ENCODE measurements around the gene UBE2O.

Gene UBE2O

DNA sequence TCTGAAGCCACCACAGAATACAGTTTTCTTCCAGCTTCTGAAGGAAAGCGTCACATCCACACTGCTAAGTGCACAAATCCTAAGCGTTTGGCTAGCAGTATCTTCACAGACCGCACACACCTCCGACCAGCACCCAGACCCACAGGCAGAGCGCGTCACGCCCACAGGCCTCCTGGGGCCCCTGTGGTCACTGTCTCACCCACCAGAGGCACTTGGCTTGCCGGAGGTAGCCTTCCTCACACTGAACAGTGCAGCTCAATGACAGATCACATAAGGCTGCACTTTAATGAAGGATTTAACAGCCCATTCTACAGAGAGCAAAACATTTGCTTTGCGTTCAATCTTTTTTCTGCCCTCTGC, 47.4 kb downstream of the UBE2O start:
- no peak for TF ChIP-seq EZH2 (IDR thresholded peaks at IDR 0.05; ENCODE audit: borderline replicate concordance, low read depth, low read length, severe bottlenecking)
- no peak for TF ChIP-seq CTCF (IDR thresholded peaks at IDR 0.05; ENCODE audit: borderline replicate concordance, extremely low read depth, low read length, poor library complexity, severe bottlenecking)
- ATAC-seq (ENCODE audit: insufficient read depth, low read depth) (no peak), DNase-seq (no peak)
- H3K36me3 ChIP-seq (ENCODE audit: insufficient read depth, low read length): peaks cover 66% of the 10 kb centered on the region
- peaks cover 31% of the 10 kb centered on the region for H3K79me2 ChIP-seq (ENCODE audit: insufficient read depth, low read length)
- H3K27me3 ChIP-seq (ENCODE audit: insufficient read depth, low read length, poor library complexity): no peaks in the 10 kb centered on the region
- H3K9ac ChIP-seq (ENCODE audit: low read depth, low read length): no peak overlapping the region
- no peak overlapping the region for H3K27ac ChIP-seq (ENCODE audit: low read length)
- no peak overlapping the region for H3K4me3 ChIP-seq (ENCODE audit: low read depth in 1 of 2, low read length in 2 of 2)
- H3K4me1 ChIP-seq (ENCODE audit: insufficient read depth, low read length): no peaks in the 10 kb centered on the region
- peaks cover 44% of the 10 kb centered on the region for H4K20me1 ChIP-seq (ENCODE audit: insufficient read depth, low read length)
- H3K4me2 ChIP-seq (ENCODE audit: insufficient read depth, low read length): no peak overlapping the region
- H3K9me3 ChIP-seq (ENCODE audit: insufficient read depth, low read length, severe bottlenecking): no peaks in the 10 kb centered on the region
- no peak overlapping the region for H2AFZ ChIP-seq (ENCODE audit: low read depth, low read length)

- Histone ChIP-seq H3K79me2 (ENCODE audit: insufficient read depth, low read length) (peaks cover 26% of the 10 kb centered on the region), H3K4me2 (ENCODE audit: insufficient read depth, low read length) (no peak overlapping the region), H3K27me3 (ENCODE audit: insufficient read depth, low read length, poor library complexity) (no peaks in the 10 kb centered on the region), H2AFZ (ENCODE audit: low read depth, low read length) (no peak overlapping the region), H4K20me1 (ENCODE audit: insufficient read depth, low read length) (peaks cover 39% of the 10 kb centered on the region), H3K9ac (ENCODE audit: low read depth, low read length) (no peak overlapping the region), H3K36me3 (ENCODE audit: insufficient read depth, low read length) (peaks cover 68% of the 10 kb centered on the region), H3K9me3 (ENCODE audit: insufficient read depth, low read length, severe bottlenecking) (no peaks in the 10 kb centered on the region), H3K27ac (ENCODE audit: low read length) (no peak overlapping the region), H3K4me3 (ENCODE audit: low read depth in 1 of 2, low read length in 2 of 2) (no peak overlapping the region), H3K4me1 (ENCODE audit: insufficient read depth, low read length) (no peaks in the 10 kb centered on the region)
- ATAC-seq (ENCODE audit: insufficient read depth, low read depth): no peak
- no peak for TF ChIP-seq EZH2 (IDR thresholded peaks at IDR 0.05; ENCODE audit: borderline replicate concordance, low read depth, low read length, severe bottlenecking)
- no peak for TF ChIP-seq CTCF (IDR thresholded peaks at IDR 0.05; ENCODE audit: borderline replicate concordance, extremely low read depth, low read length, poor library complexity, severe bottlenecking)
- no peak for DNase-seq
Observed at GRCh38 chr17:76404976-76405563, 47.9 kb downstream of the UBE2O start.

GRCh38 chr17:76404256-76404655, 48.7 kb downstream of the UBE2O start:
- TF ChIP-seq CTCF (IDR thresholded peaks at IDR 0.05; ENCODE audit: borderline replicate concordance, extremely low read depth, low read length, poor library complexity, severe bottlenecking) (no peak), EZH2 (IDR thresholded peaks at IDR 0.05; ENCODE audit: borderline replicate concordance, low read depth, low read length, severe bottlenecking) (no peak)
- peaks cover 21% of the 10 kb centered on the region for H3K79me2 ChIP-seq (ENCODE audit: insufficient read depth, low read length)
- ATAC-seq (ENCODE audit: insufficient read depth, low read depth): no peak
- H3K36me3 ChIP-seq (ENCODE audit: insufficient read depth, low read length): peaks cover 71% of the 10 kb centered on the region
- H3K27me3 ChIP-seq (ENCODE audit: insufficient read depth, low read length, poor library complexity): no peaks in the 10 kb centered on the region
- H3K9me3 ChIP-seq (ENCODE audit: insufficient read depth, low read length, severe bottlenecking): no peaks in the 10 kb centered on the region
- no peak overlapping the region for H3K27ac ChIP-seq (ENCODE audit: low read length)
- no peaks in the 10 kb centered on the region for H3K4me1 ChIP-seq (ENCODE audit: insufficient read depth, low read length)
- no peak overlapping the region for H3K4me3 ChIP-seq (ENCODE audit: low read depth in 1 of 2, low read length in 2 of 2)
- H4K20me1 ChIP-seq (ENCODE audit: insufficient read depth, low read length): peaks cover 34% of the 10 kb centered on the region
- no peak overlapping the region for H3K4me2 ChIP-seq (ENCODE audit: insufficient read depth, low read length)
- DNase-seq: no peak
- no peak overlapping the region for H2AFZ ChIP-seq (ENCODE audit: low read depth, low read length)
- no peak overlapping the region for H3K9ac ChIP-seq (ENCODE audit: low read depth, low read length)

GRCh38 chr17:76402711-76403110, 50.2 kb downstream of the UBE2O start:
- no peaks in the 10 kb centered on the region for H3K27me3 ChIP-seq (ENCODE audit: insufficient read depth, low read length, poor library complexity)
- peaks cover 87% of the 10 kb centered on the region for H3K36me3 ChIP-seq (ENCODE audit: insufficient read depth, low read length)
- H3K4me2 ChIP-seq (ENCODE audit: insufficient read depth, low read length): no peak overlapping the region
- TF ChIP-seq EZH2 (IDR thresholded peaks at IDR 0.05; ENCODE audit: borderline replicate concordance, low read depth, low read length, severe bottlenecking) (no peak), CTCF (IDR thresholded peaks at IDR 0.05; ENCODE audit: borderline replicate concordance, extremely low read depth, low read length, poor library complexity, severe bottlenecking) (no peak)
- no peak for DNase-seq
- H3K4me1 ChIP-seq (ENCODE audit: insufficient read depth, low read length): no peaks in the 10 kb centered on the region
- no peak overlapping the region for H2AFZ ChIP-seq (ENCODE audit: low read depth, low read length)
- H3K27ac ChIP-seq (ENCODE audit: low read length): no peak overlapping the region
- H3K9me3 ChIP-seq (ENCODE audit: insufficient read depth, low read length, severe bottlenecking): no peaks in the 10 kb centered on the region
- peaks cover 37% of the 10 kb centered on the region for H4K20me1 ChIP-seq (ENCODE audit: insufficient read depth, low read length)
- H3K79me2 ChIP-seq (ENCODE audit: insufficient read depth, low read length): peaks cover 13% of the 10 kb centered on the region
- ATAC-seq (ENCODE audit: insufficient read depth, low read depth): no peak
- no peak overlapping the region for H3K4me3 ChIP-seq (ENCODE audit: low read depth in 1 of 2, low read length in 2 of 2)
- no peak overlapping the region for H3K9ac ChIP-seq (ENCODE audit: low read depth, low read length)
